Gastrocnemius medialis (tissue), 4 donors: ENCODE data around the gene FAM83D.

Source experiments
- CTCF ChIP-seq, 5 experiments: fragments of 450-650 bp in 3 of 5; fragments of 200-600 bp in 2 of 5; sonication (generic) in 2 of 5; IDR thresholded peaks in 4 of 5; conservative IDR thresholded peaks in 1 of 5; 1 replicate in 4 of 5; 2 replicates in 1 of 5; pipeline ENCODE4 v1.5.1; 2016 to 2019; ENCODE audit warnings: antibody characterized with exemption in 5 of 5, mild to moderate bottlenecking in 3 of 5, moderate library complexity in 3 of 5
- POLR2A ChIP-seq, 2 donors: fragments of 450-650 bp; IDR thresholded peaks; one replicate each; pipeline ENCODE4 v1.6.1; 2017; ENCODE audit warnings: antibody characterized with exemption in 2 of 2, mild to moderate bottlenecking in 2 of 2, moderate library complexity in 2 of 2

GRCh38 chr20:38969708-38970107, 43.5 kb downstream of the FAM83D start:
- TF ChIP-seq CTCF (IDR thresholded peaks at IDR 0.05 in 4 of 5, conservative IDR thresholded peaks at IDR 0.05 in 1 of 5) (no peak), POLR2A (IDR thresholded peaks at IDR 0.05) (no peak)
